Anterior cingulate cortex (tissue), 58 donors: Measurements from ENCODE around the gene AGXT.
A peak's percentile ranks its signal among the peaks of the same experiment; 100 is the strongest.
"Not testable (repeated sequence)": the region's sequence is repeated elsewhere in the genome, so short reads cannot be mapped to it uniquely, and the experiment has no call there.

Source experiments
- DNase-seq, 58 donors: peaks; one replicate each; lab custom pipeline; 2025; lab: John Stamatoyannopoulos, UW

The AGXT gene

GRCh38 chr2:240839152-240840143 is 29.2 kb upstream of the AGXT start:
- DNase-seq: peak in 2 of 58 donors; percentile 38 to 46

- DNase-seq: peak in 48 of 58 donors; percentile 8 to 83 (median 56)
Observed at GRCh38 chr2:240840435-240841060, 28.1 kb upstream of the AGXT start.

GRCh38 chr2:240846309-240846708 is 22.3 kb upstream of the AGXT start:
- not testable (repeated sequence) for DNase-seq

- peak in 3 of 58 donors; percentile 2 to 25 (median 4) for DNase-seq
Observed at GRCh38 chr2:240846873-240847595, 21.6 kb upstream of the AGXT start.

- no peak for DNase-seq
Observed at GRCh38 chr2:240847817-240848216, 20.8 kb upstream of the AGXT start.

- DNase-seq: no peak
Observed at GRCh38 chr2:240848900-240849680, 19.5 kb upstream of the AGXT start.

- DNase-seq: no peak
Observed at GRCh38 chr2:240850026-240850425, 18.6 kb upstream of the AGXT start.

- DNase-seq: no peak
Observed at GRCh38 chr2:240850756-240851077, 17.9 kb upstream of the AGXT start.

GRCh38 chr2:240851078-240851991 is 17.3 kb upstream of the AGXT start:
- peak in 57 of 58 donors; percentile 22 to 91 (median 71) for DNase-seq

- no peak for DNase-seq
Observed at GRCh38 chr2:240852671-240853314, 15.8 kb upstream of the AGXT start.

- no peak for DNase-seq
Observed at GRCh38 chr2:240855670-240856069, 13.0 kb upstream of the AGXT start.

GRCh38 chr2:240856151-240856980 is 12.3 kb upstream of the AGXT start:
- no peak for DNase-seq

GRCh38 chr2:240857039-240858008 is 11.3 kb upstream of the AGXT start:
- DNase-seq: no peak

GRCh38 chr2:240858321-240858720 is 10.3 kb upstream of the AGXT start:
- no peak for DNase-seq

- DNase-seq: no peak
Observed at GRCh38 chr2:240858871-240859270, 9.8 kb upstream of the AGXT start.

- no peak for DNase-seq
Observed at GRCh38 chr2:240861547-240861946, 7.1 kb upstream of the AGXT start.

- DNase-seq: no peak
Observed at GRCh38 chr2:240864475-240864874, 4.1 kb upstream of the AGXT start.
